GM10847 (cell line): ENCODE data around the gene HDC.

ENCODE experiments used
- POLR2A ChIP-seq: IDR thresholded peaks from 2 replicates; pipeline ENCODE4 v1.6.1; 2011; ENCODE audit not compliant: insufficient read length; ENCODE audit errors: extremely low read depth

Gene HDC

DNA sequence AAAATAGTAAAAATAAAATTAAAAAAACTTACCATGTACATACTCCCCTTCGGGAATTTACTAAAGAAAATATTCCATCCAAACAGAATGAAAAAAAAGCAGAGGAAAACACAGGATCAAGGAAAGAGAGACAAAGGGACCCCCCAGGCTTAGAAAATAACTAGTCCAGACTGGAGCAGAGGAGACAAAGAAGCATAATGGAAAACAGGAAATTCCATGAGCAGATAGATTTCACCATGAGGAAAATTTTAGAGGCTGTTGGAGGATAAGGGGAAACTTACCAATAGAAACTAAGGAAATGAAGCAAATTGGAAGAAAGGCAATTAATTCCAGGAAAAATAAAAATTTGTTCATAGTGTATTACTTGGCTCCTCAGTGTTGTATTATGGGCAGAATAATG is 46.8 kb downstream of the HDC start:
- TF ChIP-seq POLR2A, result no peak

DNA sequence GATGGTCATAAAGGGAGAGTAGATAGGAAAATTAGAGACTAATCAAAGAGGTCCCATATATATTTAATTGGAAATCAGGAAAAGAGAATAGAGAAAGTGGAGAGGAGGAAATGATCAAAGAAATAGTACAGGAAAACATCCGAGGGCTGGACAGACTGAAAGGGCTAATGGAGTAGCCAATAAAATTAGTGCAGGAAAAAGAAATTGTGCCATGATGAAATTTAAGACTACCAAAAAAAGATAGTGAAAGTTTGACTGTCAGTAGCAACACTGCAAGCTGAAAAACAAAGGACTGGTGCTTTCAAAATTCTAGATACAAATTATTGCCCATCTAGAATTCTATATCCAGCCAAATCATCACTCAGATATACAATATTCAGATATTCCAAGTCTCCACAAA is 47.2 kb downstream of the HDC start:
- no peak for TF ChIP-seq POLR2A

DNA sequence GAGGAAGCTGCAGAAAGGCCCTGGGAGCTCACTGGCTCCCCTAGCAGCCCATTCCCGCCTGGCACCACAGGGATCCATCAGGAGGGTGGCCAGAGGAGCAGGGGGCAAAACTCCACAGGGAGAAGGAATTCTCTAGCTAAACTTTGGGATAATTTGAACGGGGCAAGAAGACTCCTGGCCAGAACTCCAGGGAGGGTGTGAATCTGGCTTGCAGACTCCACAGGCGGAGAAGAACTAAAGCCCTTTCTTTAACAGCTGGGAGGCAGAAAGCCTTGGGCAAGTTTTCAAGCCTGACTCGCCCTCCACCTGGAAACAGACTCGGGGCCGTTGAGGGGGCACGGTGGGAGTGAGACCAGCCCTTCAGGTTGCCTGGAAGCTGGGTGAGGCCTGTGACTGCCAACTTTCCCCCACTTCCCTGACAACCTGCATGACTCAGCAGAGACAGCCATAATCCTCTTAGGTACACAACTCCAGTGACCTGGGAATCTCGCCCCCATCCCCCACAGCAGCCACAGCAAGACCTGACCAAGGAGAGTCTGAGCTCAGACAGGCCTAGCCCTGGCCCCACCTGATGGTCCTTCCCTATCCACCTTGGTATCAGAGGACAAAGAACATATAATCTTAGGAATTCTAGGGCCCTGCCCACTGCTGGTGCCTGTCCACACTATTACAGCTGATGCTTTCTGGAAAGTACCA is 54.9 kb downstream of the HDC start:
- no peak for TF ChIP-seq POLR2A

DNA sequence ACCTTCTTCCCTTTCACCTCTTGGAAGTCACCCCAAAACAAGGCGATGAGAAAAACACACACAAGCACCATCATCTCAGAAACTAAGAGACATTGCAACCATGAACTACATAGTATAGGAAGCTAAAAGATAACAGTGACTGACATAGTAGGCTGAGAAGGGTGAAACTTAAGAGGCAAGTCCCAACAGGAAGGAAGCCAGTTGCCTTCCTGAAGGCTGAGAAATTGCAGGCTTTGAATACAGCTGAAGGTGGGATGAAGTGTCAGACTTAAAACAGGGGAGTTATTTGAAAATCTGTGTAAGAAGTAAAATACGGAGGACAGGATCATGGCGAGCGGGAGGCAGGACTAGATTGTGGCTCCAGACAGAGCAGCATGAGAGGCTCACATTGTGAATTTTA is 55.7 kb downstream of the HDC start:
- no peak for TF ChIP-seq POLR2A

DNA sequence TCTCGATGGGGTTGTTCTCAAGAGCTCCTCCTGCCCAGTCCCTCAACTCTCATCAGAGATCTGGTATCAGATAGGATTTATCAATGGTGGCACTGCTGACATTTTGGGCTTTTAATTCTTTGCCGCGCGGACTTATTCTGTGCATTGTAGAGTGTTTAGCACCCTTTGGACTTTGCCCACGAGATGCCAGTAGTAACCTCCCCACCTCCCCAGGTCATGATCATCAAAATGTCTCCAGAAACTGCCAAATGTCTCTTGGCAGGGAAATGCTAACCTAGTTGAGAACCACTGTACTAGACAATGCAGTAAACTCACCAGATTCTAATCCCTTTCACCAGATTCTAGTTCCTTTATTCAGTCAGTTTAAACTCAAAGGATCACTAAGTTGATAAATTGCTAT is 59.5 kb downstream of the HDC start:
- TF ChIP-seq POLR2A, result no peak

DNA sequence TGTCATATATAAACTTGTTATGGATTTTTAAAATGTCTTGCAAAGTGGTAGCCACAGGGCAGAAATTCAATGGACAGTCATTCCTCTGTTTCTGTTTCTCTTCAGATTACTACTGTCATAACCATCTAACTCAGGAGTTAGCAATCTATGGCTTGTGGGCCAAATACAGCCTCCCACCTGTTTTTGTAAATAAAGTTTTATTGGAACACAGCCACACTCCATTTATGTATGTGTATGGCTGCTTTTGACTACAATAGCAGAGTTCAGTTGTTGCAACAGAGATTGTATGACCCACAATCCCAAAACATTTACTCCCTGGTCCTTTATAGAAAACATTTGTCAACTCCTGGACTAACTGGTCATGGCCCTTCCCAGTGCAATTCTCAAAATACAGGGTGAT is 63.5 kb downstream of the HDC start:
- TF ChIP-seq POLR2A, result no peak

DNA sequence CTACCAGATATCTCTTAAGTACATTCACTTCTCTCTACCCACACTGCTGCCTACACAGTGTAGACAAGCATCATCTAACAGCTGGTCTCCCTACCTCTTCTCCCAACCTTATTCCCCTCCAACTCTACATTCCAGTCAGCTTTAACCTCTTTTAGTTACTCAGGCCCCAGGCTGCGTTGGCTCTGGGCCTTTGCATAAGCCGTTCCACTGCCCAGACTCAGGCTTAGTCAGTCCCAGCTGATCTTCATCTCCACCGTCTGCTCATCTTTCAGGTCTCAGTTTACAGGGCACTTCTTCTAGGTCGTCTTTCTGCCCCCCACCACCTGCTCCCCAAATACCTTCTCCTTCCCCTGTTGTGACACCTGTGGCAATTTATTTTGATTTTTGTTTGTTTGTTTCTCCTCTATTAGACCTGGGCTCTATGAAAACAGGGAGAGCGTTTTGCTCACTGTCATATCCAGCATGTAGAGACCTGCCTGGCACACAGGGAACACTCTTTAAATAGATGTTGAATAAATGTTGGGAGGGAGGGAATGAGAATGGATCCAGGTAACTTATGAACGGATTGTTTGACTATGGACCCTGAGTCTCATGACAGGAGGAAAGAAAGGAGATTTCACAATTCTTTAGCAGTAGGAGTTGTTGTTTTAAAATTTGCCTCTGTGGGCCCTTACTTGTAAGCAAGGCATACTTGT is 72.5 kb downstream of the HDC start:
- TF ChIP-seq POLR2A, result no peak

DNA sequence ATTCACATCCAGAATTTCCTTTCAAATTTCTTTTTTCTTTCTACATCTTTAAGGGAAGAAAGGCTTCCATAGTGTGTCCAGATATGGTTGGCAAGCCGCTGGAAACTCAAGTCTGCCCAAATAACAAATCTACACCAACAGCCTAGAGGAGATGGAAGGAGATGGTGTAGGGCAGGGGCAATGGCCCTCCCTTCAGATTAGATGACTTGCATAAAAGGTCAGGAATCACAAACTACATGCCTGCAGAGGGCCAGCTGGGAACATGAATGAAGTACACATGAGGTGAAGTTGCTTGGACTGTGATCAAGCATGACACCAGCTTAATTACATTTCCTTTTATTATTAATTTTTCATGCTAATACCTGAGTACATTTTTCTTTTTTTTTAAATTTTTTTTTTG is 73.4 kb downstream of the HDC start:
- TF ChIP-seq POLR2A, result no peak
